Liver (tissue), 9 donors: Measurements from ENCODE around the gene HMHB1. TPM values are rescaled to one million over a fixed set of nuclear protein-coding genes. Genes with fewer than 3 reads are reported as not detected.

Experiments used
- DNase-seq: peaks from one replicate; pipeline ENCODE4 v3.0.0-alpha.2; 2017; ENCODE audit warnings: low spot score
- H3K27ac ChIP-seq, 2 donors: one replicate each; pipeline ENCODE4 v1.7.0; 2013; ENCODE audit warnings: inconsistent platforms in 2 of 2, low read length in 2 of 2, control low read depth in 1 of 2, low read depth in 1 of 2, mild to moderate bottlenecking in 1 of 2
- H3K27me3 ChIP-seq, 4 donors: one replicate each; pipeline versions ENCODE4 v1.6.1 to v1.7.0; 2013; ENCODE audit warnings: low read length in 3 of 4, inconsistent platforms in 1 of 4, mild to moderate bottlenecking in 1 of 4, moderate library complexity in 1 of 4; ENCODE audit not compliant: control insufficient read depth in 4 of 4, insufficient read depth in 4 of 4
- H3K36me3 ChIP-seq, 4 donors: one replicate each; pipeline versions ENCODE4 v1.6.1 to v1.7.0; 2013; ENCODE audit warnings: low read length in 3 of 4, mild to moderate bottlenecking in 3 of 4, low read depth in 1 of 4, moderate library complexity in 1 of 4; ENCODE audit not compliant: control insufficient read depth in 4 of 4, insufficient read depth in 3 of 4
- H3K4me1 ChIP-seq, 4 donors: one replicate each; pipeline versions ENCODE4 v1.6.1 to v1.7.0; 2013; ENCODE audit warnings: low read length in 3 of 4, mild to moderate bottlenecking in 3 of 4, moderate library complexity in 1 of 4; ENCODE audit not compliant: control insufficient read depth in 4 of 4, insufficient read depth in 4 of 4
- H3K4me3 ChIP-seq, 3 donors: one replicate each; pipeline versions ENCODE4 v1.6.1 to v1.7.0; 2013; ENCODE audit warnings: low read length in 3 of 3, control low read depth in 1 of 3, low read depth in 1 of 3, mild to moderate bottlenecking in 1 of 3
- H3K9ac ChIP-seq, 2 donors: one replicate each; pipeline ENCODE4 v1.7.0; 2013; ENCODE audit warnings: low read length in 2 of 2, mild to moderate bottlenecking in 2 of 2, moderate library complexity in 2 of 2, control low read depth in 1 of 2, low read depth in 1 of 2
- H3K9me3 ChIP-seq, 4 donors: one replicate each; pipeline versions ENCODE4 v1.6.1 to v1.7.0; 2013; ENCODE audit warnings: low read length in 3 of 4; ENCODE audit not compliant: control insufficient read depth in 4 of 4
- EGR1 ChIP-seq, 2 donors: IDR thresholded peaks; 2 replicates each; pipeline ENCODE4 v1.6.1; 2016 to 2018; ENCODE audit warnings: antibody characterized with exemption in 2 of 2, low read depth in 2 of 2
- FOXA1 ChIP-seq: IDR thresholded peaks from 2 replicates; pipeline ENCODE4 v1.6.1; 2016; ENCODE audit warnings: antibody characterized with exemption
- FOXA2 ChIP-seq: IDR thresholded peaks from 2 replicates; pipeline ENCODE4 v1.6.1; 2016; ENCODE audit warnings: antibody characterized with exemption
- HNF4A ChIP-seq, 2 donors: conservative IDR thresholded peaks; 2 replicates each; pipeline ENCODE4 v1.6.1; 2016; ENCODE audit warnings: antibody characterized with exemption in 2 of 2, mild to moderate bottlenecking in 2 of 2
- HNF4G ChIP-seq: IDR thresholded peaks from 2 replicates; pipeline ENCODE4 v1.6.1; 2016; ENCODE audit warnings: antibody characterized with exemption
- RAD21 ChIP-seq, 2 donors: IDR thresholded peaks; 2 replicates each; pipeline ENCODE4 v1.6.1; 2016; ENCODE audit warnings: antibody characterized with exemption in 2 of 2, mild to moderate bottlenecking in 2 of 2
- TAF1 ChIP-seq: conservative IDR thresholded peaks from 2 replicates; pipeline ENCODE4 v1.6.1; 2016; ENCODE audit warnings: antibody characterized with exemption, mild to moderate bottlenecking
- YY1 ChIP-seq: IDR thresholded peaks from 2 replicates; pipeline ENCODE4 v1.6.1; 2016; ENCODE audit warnings: antibody characterized with exemption, mild to moderate bottlenecking
- WGBS: extraction: QIAGEN DNeasy Blood & Tissue Kit; methylation state at CpG from one replicate; pipeline ENCODE4 v1.1.7; 2013; 5-methylcytosine and 5-hydroxymethylcytosine counted together
- polyA plus RNA-seq, 2 donors: library from polyadenylated mRNA; stranded (reverse) in 1 of 2; unstranded in 1 of 2; fragments of 200-250 nt in 1 of 2; fragments of >200 nt in 1 of 2; fragmentation: Nextera tagmentation in 1 of 2; extraction: Ambion mirVana in 1 of 2; gene quantifications; one replicate each; pipeline versions ENCODE4 v1.2.1 to v1.2.3, GENCODE V29; 2013 to 2015
- total RNA-seq, 2 donors: library from RNA; depleted of rRNA; stranded (reverse); fragments of >200 nt; gene quantifications; one replicate each; pipeline ENCODE4 v1.2.3, GENCODE V29; 2014
- TF ChIP-seq, protein P1 (sequence below): fragments of 150-350 bp; IDR thresholded peaks from 2 replicates; pipeline ENCODE4 v1.5.1; 2017; ENCODE audit warnings: improper control_type of control experiment, low read depth, low read length; ENCODE audit not compliant: missing input control
- TF ChIP-seq, protein P2 (sequence below): IDR thresholded peaks from 2 replicates; pipeline ENCODE4 v1.6.1; 2016; ENCODE audit warnings: antibody characterized with exemption
- donor health status: healthy.
- donor health status: healthy.
- donor health status: healthy.
- donor health status: healthy.
- donor health status: healthy.

The HMHB1 gene
- total and polyA plus RNA-seq, 4 donors = not detected

DNA sequence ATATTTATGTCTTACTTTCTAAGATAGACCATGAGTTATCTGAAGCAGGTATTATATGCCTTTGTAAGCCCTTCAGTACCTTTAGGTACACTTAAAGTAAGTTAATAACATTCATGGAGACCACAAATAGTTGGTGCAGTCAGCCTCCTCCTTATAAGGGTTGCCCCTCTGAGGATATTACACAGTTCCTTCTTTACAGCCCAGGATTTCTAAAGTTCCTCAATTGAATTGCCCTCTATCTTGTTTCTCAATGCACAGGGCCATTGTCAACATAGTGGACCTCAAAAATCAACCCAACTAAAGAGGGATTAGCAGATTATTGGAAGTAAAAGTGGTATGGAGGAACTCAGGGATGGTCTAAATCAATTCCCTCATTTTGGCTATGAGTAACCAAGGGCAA lies 50.3 kb downstream of the HMHB1 start:
- no peak for TF ChIP-seq TAF1
- TF ChIP-seq FOXA1 = no peak
- TF ChIP-seq YY1 = no peak
- TF ChIP-seq HNF4G = no peak
- no peaks in the 10 kb centered on the region for H3K4me1 ChIP-seq
- H3K27me3 ChIP-seq = no peaks in the 10 kb centered on the region
- H3K9me3 ChIP-seq = no peaks in the 10 kb centered on the region
- no peaks in the 10 kb centered on the region for H3K36me3 ChIP-seq
- no peak overlapping the region for H3K4me3 ChIP-seq
- H3K9ac ChIP-seq = no peak overlapping the region
- H3K27ac ChIP-seq = no peak overlapping the region
- DNase-seq = no peak

DNA sequence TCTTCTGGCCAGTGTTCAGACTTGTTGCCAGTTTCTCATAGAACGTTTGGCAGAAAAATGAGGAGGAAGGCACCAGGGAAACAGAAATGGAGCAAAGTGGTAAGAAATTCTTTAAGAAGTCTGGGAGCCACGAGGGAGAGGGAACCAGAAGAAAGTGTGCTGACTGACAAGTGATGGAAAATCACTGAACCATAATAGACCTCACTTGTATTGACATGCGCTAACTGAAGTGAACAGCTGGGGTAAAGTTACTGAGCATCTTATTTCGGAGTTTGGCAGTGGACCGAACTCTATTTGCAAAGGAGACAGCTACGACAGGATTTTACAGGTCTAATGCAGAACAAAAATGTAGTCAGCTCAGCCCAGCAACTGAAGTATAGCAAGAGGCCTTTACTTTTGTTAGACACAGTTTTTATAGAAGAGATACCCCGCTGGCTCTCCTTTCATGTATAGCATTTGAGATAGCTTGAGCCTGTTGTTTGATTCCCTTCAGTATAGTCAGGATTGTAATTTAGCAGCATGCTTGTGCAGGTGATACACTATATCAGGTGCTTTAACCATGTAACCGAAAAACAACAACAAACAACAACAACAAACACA lies 53.6 kb downstream of the HMHB1 start:
- no peaks in the 10 kb centered on the region for H3K27me3 ChIP-seq
- no peak overlapping the region for H3K27ac ChIP-seq
- no peaks in the 10 kb centered on the region for H3K9me3 ChIP-seq
- no peak for TF ChIP-seq RAD21 (IDR thresholded peaks at IDR 0.05)
- no peak for TF ChIP-seq FOXA1
- TF ChIP-seq EGR1 (IDR thresholded peaks at IDR 0.05; ENCODE audit: low read depth in 2 of 2) = no peak
- TF ChIP-seq FOXA2 = no peak
- TF ChIP-seq HNF4A (conservative IDR thresholded peaks at IDR 0.05) = no peak
- TF ChIP-seq, protein P1, sequence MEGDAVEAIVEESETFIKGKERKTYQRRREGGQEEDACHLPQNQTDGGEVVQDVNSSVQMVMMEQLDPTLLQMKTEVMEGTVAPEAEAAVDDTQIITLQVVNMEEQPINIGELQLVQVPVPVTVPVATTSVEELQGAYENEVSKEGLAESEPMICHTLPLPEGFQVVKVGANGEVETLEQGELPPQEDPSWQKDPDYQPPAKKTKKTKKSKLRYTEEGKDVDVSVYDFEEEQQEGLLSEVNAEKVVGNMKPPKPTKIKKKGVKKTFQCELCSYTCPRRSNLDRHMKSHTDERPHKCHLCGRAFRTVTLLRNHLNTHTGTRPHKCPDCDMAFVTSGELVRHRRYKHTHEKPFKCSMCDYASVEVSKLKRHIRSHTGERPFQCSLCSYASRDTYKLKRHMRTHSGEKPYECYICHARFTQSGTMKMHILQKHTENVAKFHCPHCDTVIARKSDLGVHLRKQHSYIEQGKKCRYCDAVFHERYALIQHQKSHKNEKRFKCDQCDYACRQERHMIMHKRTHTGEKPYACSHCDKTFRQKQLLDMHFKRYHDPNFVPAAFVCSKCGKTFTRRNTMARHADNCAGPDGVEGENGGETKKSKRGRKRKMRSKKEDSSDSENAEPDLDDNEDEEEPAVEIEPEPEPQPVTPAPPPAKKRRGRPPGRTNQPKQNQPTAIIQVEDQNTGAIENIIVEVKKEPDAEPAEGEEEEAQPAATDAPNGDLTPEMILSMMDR = no peak
- TF ChIP-seq HNF4G = no peak
- TF ChIP-seq, protein P2, sequence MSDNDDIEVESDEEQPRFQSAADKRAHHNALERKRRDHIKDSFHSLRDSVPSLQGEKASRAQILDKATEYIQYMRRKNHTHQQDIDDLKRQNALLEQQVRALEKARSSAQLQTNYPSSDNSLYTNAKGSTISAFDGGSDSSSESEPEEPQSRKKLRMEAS = no peak
- 63% methylated on average over 8 of the region's 8 CpGs for WGBS
- H3K9ac ChIP-seq = no peak overlapping the region
- H3K36me3 ChIP-seq = no peaks in the 10 kb centered on the region
- H3K4me3 ChIP-seq = no peak overlapping the region
- H3K4me1 ChIP-seq = no peaks in the 10 kb centered on the region
- DNase-seq = no peak
